H1 (cell line): ENCODE results near the gene XDH. TPM values are rescaled to one million over a fixed set of nuclear protein-coding genes. Genes with fewer than 3 reads are reported as not detected.

Experiments
- CTCF ChIA-PET: fragments of 300-600 bp; sonication (Branson Sonifier 250); formaldehyde crosslinking; loops from one replicate; lab custom pipeline; 2021; ENCODE audit not compliant: partially characterized antibody; lab: Charles Lee
- POLR2A ChIA-PET: fragments of 300-600 bp; sonication (Branson Sonifier 250); formaldehyde crosslinking; loops from one replicate; lab custom pipeline; 2021; ENCODE audit warnings: inconsistent platforms; ENCODE audit not compliant: partially characterized antibody; lab: Charles Lee
- DNase-seq, 2 experiments: peaks; one replicate each; pipeline versions ENCODE4 v3.0.0 to v3.0.0-alpha.2; 2010 to 2022; ENCODE audit warnings: low spot score in 2 of 2, low read depth in 1 of 2, mixed read lengths in 1 of 2
- FAIRE-seq: peaks from 2 replicates; lab custom pipeline; 2011; peaks lifted over from hg19 to GRCh38; lab: Jason Lieb, UNC
- H2AFZ ChIP-seq: 2 replicates; pipeline ENCODE4 v1.8.1; 2012; ENCODE audit warnings: low read length, inconsistent platforms
- H2AK5ac ChIP-seq: 2 replicates; pipeline ENCODE4 v1.6.1; 2013; ENCODE audit warnings: low read depth, low read length
- H2BK120ac ChIP-seq: replicated peaks from 2 replicates; pipeline ENCODE3; 2013; ENCODE audit warnings: low read depth, low read length, inconsistent platforms
- H2BK12ac ChIP-seq: 2 replicates; pipeline ENCODE4 v1.6.1; 2013; ENCODE audit warnings: low read depth, low read length
- H2BK15ac ChIP-seq: 2 replicates; pipeline ENCODE4 v1.6.1; 2013; ENCODE audit warnings: low read length
- H2BK20ac ChIP-seq: 2 replicates; pipeline ENCODE4 v1.6.1; 2013; ENCODE audit warnings: low read length
- H2BK5ac ChIP-seq: 2 replicates; pipeline ENCODE4 v1.6.1; 2013; ENCODE audit warnings: low read depth, low read length
- H3K14ac ChIP-seq: 2 replicates; pipeline ENCODE4 v1.6.1; 2013; ENCODE audit warnings: inconsistent platforms; ENCODE audit not compliant: insufficient read length
- H3K18ac ChIP-seq: 2 replicates; pipeline ENCODE4 v1.6.1; 2013; ENCODE audit warnings: low read length; ENCODE audit errors: extremely low read depth
- H3K23ac ChIP-seq: 2 replicates; pipeline ENCODE4 v1.6.1; 2013; ENCODE audit warnings: inconsistent platforms; ENCODE audit not compliant: insufficient read length
- H3K23me2 ChIP-seq: 2 replicates; pipeline ENCODE4 v1.6.1; 2013; ENCODE audit warnings: low read depth, low read length
- H3K27ac ChIP-seq: 2 replicates; pipeline ENCODE4 v1.6.1; 2011; ENCODE audit warnings: low read depth, low read length, inconsistent platforms
- H3K27me3 ChIP-seq, 4 experiments: replicated peaks in 1 of 4; 1 replicate in 1 of 4; 2 replicates in 3 of 4; pipeline versions ENCODE4 v1.6.1 to v1.8.1; 2011 to 2013; ENCODE audit warnings: low read length in 3 of 4, mild to moderate bottlenecking in 3 of 4, inconsistent platforms in 2 of 4, mixed read lengths in 2 of 4, moderate library complexity in 1 of 4; ENCODE audit not compliant: control insufficient read depth in 3 of 4, insufficient read depth in 3 of 4; ENCODE audit errors: extremely low read depth in 1 of 4
- H3K36me3 ChIP-seq, 4 experiments: 2 replicates each; pipeline versions ENCODE4 v1.6.1 to v1.8.1; 2011 to 2013; ENCODE audit warnings: mild to moderate bottlenecking in 4 of 4, low read length in 3 of 4, moderate library complexity in 2 of 4, control low read depth in 1 of 4, inconsistent platforms in 1 of 4; ENCODE audit not compliant: insufficient read depth in 4 of 4, control insufficient read depth in 2 of 4
- H3K4ac ChIP-seq: replicated peaks from 2 replicates; pipeline ENCODE3; 2013; ENCODE audit warnings: low read length, low read depth, mixed read lengths, inconsistent platforms; ENCODE audit not compliant: insufficient read length
- H3K4me1 ChIP-seq, 4 experiments: replicated peaks in 1 of 4; 1 replicate in 1 of 4; 2 replicates in 3 of 4; pipeline versions ENCODE4 v1.6.1 to v1.8.1; 2011 to 2013; ENCODE audit warnings: low read length in 3 of 4, inconsistent platforms in 2 of 4, mixed read lengths in 1 of 4; ENCODE audit not compliant: insufficient read depth in 4 of 4, control insufficient read depth in 3 of 4
- H3K4me2 ChIP-seq, 2 experiments: 2 replicates each; pipeline versions ENCODE4 v1.6.1 to v1.8.1; 2011 to 2013; ENCODE audit warnings: low read depth in 2 of 2, low read length in 2 of 2, control low read depth in 1 of 2, inconsistent platforms in 1 of 2, mild to moderate bottlenecking in 1 of 2; ENCODE audit not compliant: insufficient read depth in 1 of 2
- H3K4me3 ChIP-seq, 4 experiments: fragments of 200-600, 300-600 bp in 1 of 4; sonication (generic), shearing (Covaris generic), sonication (Bioruptor Twin) in 1 of 4; 2 replicates each; pipeline versions ENCODE4 v1.5.1 to v1.8.1; 2011 to 2016; ENCODE audit warnings: low read length in 4 of 4, low read depth in 3 of 4, control low read depth in 2 of 4, inconsistent platforms in 2 of 4, mild to moderate bottlenecking in 2 of 4, mixed read lengths in 1 of 4, moderate library complexity in 1 of 4; ENCODE audit not compliant: insufficient read depth in 2 of 4; ENCODE audit errors: extremely low read depth in 1 of 4
- H3K56ac ChIP-seq: replicated peaks from 2 replicates; pipeline ENCODE3; 2013; ENCODE audit warnings: low read depth, mild to moderate bottlenecking, mixed read lengths, low read length, inconsistent platforms; ENCODE audit not compliant: insufficient read length
- H3K79me1 ChIP-seq: 2 replicates; pipeline ENCODE4 v1.6.1; 2013; ENCODE audit warnings: low read depth, low read length, control low read depth
- H3K79me2 ChIP-seq, 2 experiments: 2 replicates each; pipeline versions ENCODE4 v1.6.1 to v1.8.1; 2012 to 2013; ENCODE audit warnings: low read length in 2 of 2, mild to moderate bottlenecking in 2 of 2, inconsistent platforms in 1 of 2; ENCODE audit not compliant: insufficient read depth in 2 of 2, control insufficient read depth in 1 of 2
- H3K9ac ChIP-seq, 4 experiments: replicated peaks in 1 of 4; 1 replicate in 1 of 4; 2 replicates in 3 of 4; pipeline versions ENCODE4 v1.6.1 to v1.8.1; 2011 to 2013; ENCODE audit warnings: low read depth in 3 of 4, low read length in 3 of 4, control low read depth in 2 of 4, mild to moderate bottlenecking in 2 of 4, moderate library complexity in 2 of 4, inconsistent platforms in 1 of 4; ENCODE audit errors: extremely low read depth in 1 of 4
- H3K9me3 ChIP-seq, 2 experiments: 2 replicates each; pipeline versions ENCODE4 v1.6.1 to v1.8.1; 2012 to 2013; ENCODE audit warnings: mild to moderate bottlenecking in 2 of 2, moderate library complexity in 2 of 2, control low read depth in 1 of 2, inconsistent platforms in 1 of 2, low read depth in 1 of 2, low read length in 1 of 2, mixed read lengths in 1 of 2; ENCODE audit not compliant: insufficient read depth in 2 of 2
- H4K20me1 ChIP-seq, 2 experiments: replicated peaks in 1 of 2; 2 replicates each; pipeline versions ENCODE3 to v1.8.1; 2011 to 2013; ENCODE audit warnings: inconsistent platforms in 2 of 2, low read length in 2 of 2, mild to moderate bottlenecking in 1 of 2; ENCODE audit not compliant: insufficient read depth in 2 of 2, control insufficient read depth in 1 of 2
- H4K5ac ChIP-seq: 2 replicates; pipeline ENCODE4 v1.6.1; 2013; ENCODE audit warnings: low read length, low read depth, mixed read lengths, inconsistent platforms; ENCODE audit not compliant: insufficient read length
- H4K8ac ChIP-seq: 2 replicates; pipeline ENCODE4 v1.8.0; 2013; ENCODE audit warnings: mild to moderate bottlenecking, moderate library complexity, low read length, inconsistent platforms; ENCODE audit not compliant: insufficient read depth; ENCODE audit errors: extremely low read depth
- H4K91ac ChIP-seq: replicated peaks from 2 replicates; pipeline ENCODE3; 2013; ENCODE audit warnings: low read length, mixed read lengths, inconsistent platforms; ENCODE audit not compliant: insufficient read length
- POLR2AphosphoS5 ChIP-seq: IDR thresholded peaks from 2 replicates; pipeline ENCODE4 v1.6.1; 2011; ENCODE audit warnings: low read depth, low read length
- POU5F1 ChIP-seq: IDR thresholded peaks from 2 replicates; pipeline ENCODE4 v1.6.1; 2011; ENCODE audit warnings: low read depth, mild to moderate bottlenecking, low read length, moderate library complexity
- RNF2 ChIP-seq: fragments of 200-900, 300-1000 bp; sonication (generic); IDR thresholded peaks from 2 replicates; pipeline ENCODE4 v1.7.1; 2016; ENCODE audit warnings: borderline replicate concordance, low read depth, mild to moderate bottlenecking, antibody characterized with exemption, low read length; ENCODE audit not compliant: poor library complexity, severe bottlenecking; ENCODE audit errors: missing control alignments
- polyA plus RNA-seq, 7 experiments: library from polyadenylated mRNA; depleted of rRNA in 3 of 7; stranded (reverse) in 5 of 7; unstranded in 2 of 7; fragments of >200 nt in 5 of 7; fragments of 200-250 nt in 2 of 7; gene quantifications; 1 replicate in 5 of 7; 2 replicates in 1 of 7; 4 replicates in 1 of 7; pipeline versions ENCODE4 v1.2.1 to v1.2.3, GENCODE V29; 2011 to 2013; ENCODE audit warnings: missing spikeins in 2 of 7, mixed read lengths in 2 of 7
- total RNA-seq: library from RNA; stranded (reverse); fragmentation: NEBNext Ultra II Directional; extraction: Animal tissue kit (Norgen Biotek cat#: 25700); gene quantifications from 2 replicates; pipeline ENCODE4 v1.2.1, GENCODE V29; 2021

Gene XDH
- total and polyA plus RNA-seq, 2 of the 8 experiments (the other 6 are each of a cell fraction or from before 2014, with no cell fraction given): 0.68 to 1.2 TPM

GRCh38 chr2:31390324-31390723, 24.2 kb downstream of the XDH start:
- H2BK12ac ChIP-seq: no peak overlapping the region
- H3K9ac ChIP-seq: no peak overlapping the region
- H3K27me3 ChIP-seq: no peaks in the 10 kb centered on the region
- no peak overlapping the region for H2BK5ac ChIP-seq
- no peak overlapping the region for H3K18ac ChIP-seq
- ChIA-PET CTCF (interaction anchor here (0.6 kb wide), 2 partner anchors 942 to 1303 kb away, joined by 3 read pairs; no protein-coding TSS in a partner anchor), POLR2A (interaction anchor here (0.5 kb wide), 1 partner anchor 951 kb away, joined by 3 read pairs; no protein-coding TSS in a partner anchor)
- FAIRE-seq: no peak
- no peaks in the 10 kb centered on the region for H3K23me2 ChIP-seq
- no peak overlapping the region for H4K5ac ChIP-seq
- peaks cover 0 to 3% (median under 1%) of the 10 kb centered on the region in 4 experiments; a peak in 1 of 7 replicates for H3K4me1 ChIP-seq
- no peaks in the 10 kb centered on the region for H4K20me1 ChIP-seq
- no peak overlapping the region for H3K27ac ChIP-seq
- H4K8ac ChIP-seq: no peak overlapping the region
- no peak overlapping the region for H2BK15ac ChIP-seq
- H3K4me3 ChIP-seq: no peak overlapping the region
- H3K36me3 ChIP-seq: no peaks in the 10 kb centered on the region; a peak in 1 of 8 replicates
- no peaks in the 10 kb centered on the region for H3K79me1 ChIP-seq
- H2BK20ac ChIP-seq: no peak overlapping the region
- no peak overlapping the region for H3K14ac ChIP-seq
- no peak overlapping the region for H2BK120ac ChIP-seq
- TF ChIP-seq POLR2AphosphoS5: no peak
- no peak for TF ChIP-seq POU5F1
- no peak for TF ChIP-seq RNF2
- H3K4me2 ChIP-seq: no peak overlapping the region
- H3K56ac ChIP-seq: no peak overlapping the region
- H2AK5ac ChIP-seq: no peak overlapping the region
- no peak overlapping the region for H3K23ac ChIP-seq
- H3K9me3 ChIP-seq: peaks cover 3 to 4% of the 10 kb centered on the region in 2 experiments; a peak in 2 of 4 replicates
- no peak overlapping the region for H2AFZ ChIP-seq
- H3K4ac ChIP-seq: no peak overlapping the region
- H4K91ac ChIP-seq: no peak overlapping the region
- no peak for DNase-seq
- H3K79me2 ChIP-seq: no peaks in the 10 kb centered on the region
